GM23248 (cell line): Measurements from ENCODE around the gene CCL4. TPM values are rescaled to one million over a fixed set of nuclear protein-coding genes. Genes with fewer than 3 reads are reported as not detected.

Experiments used
- DNase-seq: peaks from one replicate; pipeline ENCODE4 v3.0.0-alpha.2; 2015
- H2AFZ ChIP-seq: fragments of 200-600 bp; sonication (generic); 2 replicates; pipeline ENCODE4 v1.6.1; 2016; ENCODE audit warnings: antibody characterized with exemption
- H3F3A ChIP-seq: fragments of 200-600 bp; sonication (generic); 2 replicates; pipeline ENCODE4 v1.6.1; 2016; ENCODE audit warnings: mild to moderate bottlenecking, antibody characterized with exemption, mixed run types; ENCODE audit not compliant: insufficient read depth
- H3K27ac ChIP-seq: fragments of 200-600 bp; sonication (generic); 2 replicates; pipeline ENCODE4 v1.5.1; 2016; ENCODE audit warnings: mild to moderate bottlenecking
- H3K27me3 ChIP-seq: fragments of 200-600 bp; sonication (generic); replicated peaks from 2 replicates; pipeline ENCODE4 v1.6.1; 2016; ENCODE audit warnings: mild to moderate bottlenecking; ENCODE audit not compliant: insufficient read depth
- H3K36me3 ChIP-seq: fragments of 200-600 bp; sonication (generic); 2 replicates; pipeline ENCODE4 v1.6.1; 2016; ENCODE audit warnings: low read depth, mild to moderate bottlenecking
- H3K4me1 ChIP-seq: fragments of 200-600 bp; sonication (generic); 2 replicates; pipeline ENCODE4 v1.6.1; 2016; ENCODE audit warnings: mild to moderate bottlenecking; ENCODE audit not compliant: insufficient read depth
- H3K4me2 ChIP-seq: fragments of 200-600 bp; sonication (generic); one replicate; pipeline ENCODE4 v1.6.1; 2016; ENCODE audit warnings: mild to moderate bottlenecking; ENCODE audit not compliant: unreplicated experiment
- H3K4me3 ChIP-seq: fragments of 200-600 bp; sonication (generic); 2 replicates; pipeline ENCODE4 v1.5.1; 2016; ENCODE audit warnings: mild to moderate bottlenecking
- H3K79me2 ChIP-seq: fragments of 200-600 bp; sonication (generic); 2 replicates; pipeline ENCODE4 v1.6.1; 2016; ENCODE audit warnings: mild to moderate bottlenecking; ENCODE audit not compliant: insufficient read depth
- H3K9ac ChIP-seq: fragments of 200-600 bp; sonication (generic); 2 replicates; pipeline ENCODE4 v1.6.1; 2016; ENCODE audit warnings: mild to moderate bottlenecking
- H3K9me2 ChIP-seq: fragments of 200-600 bp; sonication (generic); 2 replicates; pipeline ENCODE4 v1.6.1; 2016; ENCODE audit warnings: mixed run types, mild to moderate bottlenecking, moderate library complexity; ENCODE audit not compliant: insufficient read depth
- H3K9me3 ChIP-seq: fragments of 200-600 bp; sonication (generic); one replicate; pipeline ENCODE4 v1.6.1; 2017; ENCODE audit warnings: low read depth
- H4K20me1 ChIP-seq: fragments of 200-600 bp; sonication (generic); 2 replicates; pipeline ENCODE4 v1.6.0; 2016; ENCODE audit not compliant: insufficient read depth
- EZH2 ChIP-seq: fragments of 200-600 bp; sonication (generic); IDR thresholded peaks from 2 replicates; pipeline ENCODE4 v1.6.1; 2018; ENCODE audit warnings: antibody characterized with exemption, mild to moderate bottlenecking; ENCODE audit not compliant: insufficient read depth, poor library complexity, severe bottlenecking
- EZH2phosphoT487 ChIP-seq: fragments of 200-600 bp; sonication (generic); IDR thresholded peaks from 2 replicates; pipeline ENCODE4 v1.6.1; 2018; ENCODE audit warnings: antibody characterized with exemption, moderate library complexity, mild to moderate bottlenecking, low read depth; ENCODE audit not compliant: insufficient read depth
- WGBS, 2 experiments: methylation state at CpG; one replicate each; pipeline ENCODE4 v1.1.6; 2015 to 2017; ENCODE audit warnings: low lambda C conversion rate in 2 of 2, low coverage in 1 of 2; ENCODE audit errors: missing lambda C conversion rate in 2 of 2; 5-methylcytosine and 5-hydroxymethylcytosine counted together
- in situ Hi-C: fragments of 300-500 bp; cut with MboI; formaldehyde crosslinking; loops from 2 replicates; pipeline ENCODE4 v1.15.0; 2020
- polyA plus RNA-seq: library from polyadenylated mRNA; unstranded; fragments of >200 nt; fragmentation: Nextera tagmentation; extraction: Ambion mirVana; gene quantifications from 2 replicates; pipeline ENCODE4 v1.2.1, GENCODE V29; 2016
- total RNA-seq: library from RNA; depleted of rRNA; stranded (reverse); fragments of >200 nt; shearing (Covaris generic); gene quantifications from 2 replicates; pipeline ENCODE4 v1.2.3, GENCODE V29; 2014

The CCL4 gene
- total and polyA plus RNA-seq, 2 experiments from 2014 or later = not detected

DNA sequence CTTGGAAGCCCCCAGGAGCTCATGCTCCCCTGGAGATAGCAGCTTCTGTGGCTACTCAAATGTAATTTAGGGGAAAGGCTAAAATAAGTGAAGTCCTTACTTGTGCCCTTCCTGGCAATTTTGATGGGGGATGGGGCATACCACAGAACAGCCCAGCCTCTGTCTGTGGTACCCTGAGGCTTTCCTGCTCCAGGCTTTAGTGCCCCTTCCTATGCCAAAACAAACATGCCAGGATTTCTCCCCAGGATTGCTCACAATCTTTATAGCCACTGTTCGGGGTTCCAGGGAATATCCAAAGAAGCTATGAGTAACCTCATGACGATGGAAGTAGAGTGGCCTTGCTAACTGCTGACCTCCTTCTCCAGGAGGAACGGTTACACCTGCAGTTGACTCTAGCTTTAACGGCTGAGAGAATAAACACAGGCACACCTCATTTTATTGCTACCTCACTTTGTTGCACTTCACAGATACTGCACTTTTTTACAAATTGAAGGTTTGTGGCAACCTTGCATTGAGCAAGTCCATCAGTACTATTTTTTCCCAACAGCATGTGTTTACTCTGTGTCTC, 24.9 kb downstream of the CCL4 start:
- in situ Hi-C loops = no loop called here
- no peaks in the 10 kb centered on the region; the same call in 1 of the 2 replicates for H3K27me3 ChIP-seq
- TF ChIP-seq EZH2phosphoT487 (no peak), EZH2 (no peak)
- no peaks in the 10 kb centered on the region for H3F3A ChIP-seq
- no peak overlapping the region for H3K27ac ChIP-seq
- H2AFZ ChIP-seq = no peak overlapping the region
- H3K4me3 ChIP-seq = no peak overlapping the region
- H3K9ac ChIP-seq = no peak overlapping the region
- DNase-seq = no peak
- no peak overlapping the region for H3K4me2 ChIP-seq
- H3K4me1 ChIP-seq = no peaks in the 10 kb centered on the region
- no peaks in the 10 kb centered on the region for H3K9me3 ChIP-seq
- no peaks in the 10 kb centered on the region for H3K79me2 ChIP-seq
- no peaks in the 10 kb centered on the region for H4K20me1 ChIP-seq
- 24 to 28% methylated on average over 4 of the region's 4 CpGs for WGBS, 2 experiments
- H3K9me2 ChIP-seq = no peaks in the 10 kb centered on the region
- no peaks in the 10 kb centered on the region for H3K36me3 ChIP-seq

GRCh38 chr17:36129616-36130015, 26.0 kb downstream of the CCL4 start:
- Histone ChIP-seq H2AFZ (no peak overlapping the region), H3K4me2 (no peak overlapping the region), H3K9ac (no peak overlapping the region), H3K27me3 (no peaks in the 10 kb centered on the region; the same call in 1 of the 2 replicates), H3K9me2 (no peaks in the 10 kb centered on the region), H3K9me3 (no peaks in the 10 kb centered on the region), H4K20me1 (no peaks in the 10 kb centered on the region), H3K36me3 (no peaks in the 10 kb centered on the region), H3K79me2 (no peaks in the 10 kb centered on the region), H3K27ac (no peak overlapping the region), H3K4me1 (no peaks in the 10 kb centered on the region), H3K4me3 (no peak overlapping the region), H3F3A (no peaks in the 10 kb centered on the region)
- in situ Hi-C loops = no loop called here
- TF ChIP-seq EZH2 (no peak), EZH2phosphoT487 (no peak)
- no peak for DNase-seq
- WGBS, 2 experiments = 0% methylated on average over 1 of the region's 1 CpG

DNA sequence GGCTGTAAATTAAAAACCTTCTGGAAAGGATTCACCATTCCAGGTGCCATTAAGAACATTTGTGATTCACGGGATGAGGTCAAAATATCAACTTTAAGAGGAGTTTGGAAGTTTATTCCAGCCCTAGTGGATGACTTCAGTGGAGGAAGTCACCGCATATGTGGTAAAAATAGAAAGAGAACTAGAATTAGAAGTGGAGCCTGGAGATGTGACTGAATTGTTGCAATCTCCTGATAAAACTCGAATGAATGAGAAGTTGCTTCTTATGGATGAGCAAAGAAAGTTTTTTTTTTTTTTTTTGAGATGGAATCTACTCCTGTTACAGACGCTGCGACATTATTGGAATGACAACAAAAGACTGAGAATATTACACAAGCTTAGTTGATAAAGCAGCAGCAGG, 26.7 kb downstream of the CCL4 start:
- 28 to 29% methylated on average over 5 of the region's 5 CpGs for WGBS, 2 experiments
- DNase-seq = no peak
- Histone ChIP-seq H3K27me3 (no peaks in the 10 kb centered on the region; the same call in 1 of the 2 replicates), H3K4me1 (no peaks in the 10 kb centered on the region), H3K27ac (no peak overlapping the region), H3K36me3 (no peaks in the 10 kb centered on the region), H3K9me3 (no peaks in the 10 kb centered on the region), H4K20me1 (no peaks in the 10 kb centered on the region), H3K79me2 (no peaks in the 10 kb centered on the region), H3K9me2 (no peaks in the 10 kb centered on the region), H3K9ac (no peak overlapping the region), H3K4me3 (no peak overlapping the region), H2AFZ (no peak overlapping the region), H3K4me2 (no peak overlapping the region), H3F3A (no peaks in the 10 kb centered on the region)
- TF ChIP-seq EZH2phosphoT487 = no peak
- TF ChIP-seq EZH2 = no peak
- in situ Hi-C loops = no loop called here

DNA sequence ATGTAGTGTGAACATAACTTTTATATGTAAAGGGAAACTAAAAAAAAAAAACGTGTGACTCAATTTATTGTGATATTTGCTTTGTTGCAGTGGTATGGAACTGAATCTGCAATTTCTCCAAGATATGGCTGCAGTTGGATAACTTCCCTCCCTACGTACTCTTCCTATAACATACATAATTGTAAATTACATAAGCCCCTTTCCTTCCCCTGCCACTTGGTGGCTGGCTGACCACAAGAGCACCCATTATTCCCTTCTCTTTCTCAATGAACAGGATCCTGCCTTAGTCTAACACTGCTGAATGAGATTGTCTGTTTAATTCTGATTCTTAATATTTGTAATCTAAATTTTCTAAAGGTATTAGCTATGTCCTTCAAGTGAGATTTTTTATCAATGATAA, 27.8 kb downstream of the CCL4 start:
- Histone ChIP-seq H3K4me1 (no peaks in the 10 kb centered on the region), H3K36me3 (no peaks in the 10 kb centered on the region), H3K9me2 (no peaks in the 10 kb centered on the region), H3K4me3 (no peak overlapping the region), H2AFZ (no peak overlapping the region), H3K9ac (no peak overlapping the region), H3K27ac (no peak overlapping the region), H3K79me2 (no peaks in the 10 kb centered on the region), H3F3A (no peaks in the 10 kb centered on the region), H4K20me1 (no peaks in the 10 kb centered on the region), H3K4me2 (no peak overlapping the region), H3K27me3 (no peaks in the 10 kb centered on the region; the same call in 1 of the 2 replicates), H3K9me3 (no peaks in the 10 kb centered on the region)
- in situ Hi-C loops = no loop called here
- no peak for DNase-seq
- TF ChIP-seq EZH2 = no peak
- 11 to 13% methylated on average over 2 of the region's 2 CpGs for WGBS, 2 experiments

DNA sequence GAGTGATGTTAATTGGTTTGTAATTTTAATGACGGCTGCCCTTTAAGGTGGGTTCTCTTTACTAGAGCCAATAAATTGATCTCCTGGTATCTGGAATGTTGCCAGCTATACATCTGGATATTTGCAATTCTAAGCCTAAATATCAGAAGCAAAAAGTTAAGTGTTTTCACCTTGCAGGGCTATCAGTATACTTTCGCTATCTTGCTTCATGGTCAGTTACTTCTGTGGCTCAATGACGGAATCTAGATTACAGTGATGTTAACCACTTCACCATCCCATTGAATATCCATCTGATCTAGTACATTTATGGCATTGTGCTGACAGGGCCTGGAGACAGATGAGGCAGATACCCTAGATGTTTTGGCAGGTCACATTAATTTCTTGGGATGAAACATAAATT, 28.3 kb downstream of the CCL4 start:
- Histone ChIP-seq H3K4me3 (no peak overlapping the region), H4K20me1 (no peaks in the 10 kb centered on the region), H3K79me2 (no peaks in the 10 kb centered on the region), H3K27ac (no peak overlapping the region), H3F3A (no peaks in the 10 kb centered on the region), H3K9me2 (no peaks in the 10 kb centered on the region), H3K27me3 (no peaks in the 10 kb centered on the region; the same call in 1 of the 2 replicates), H3K36me3 (no peaks in the 10 kb centered on the region), H3K4me2 (no peak overlapping the region), H2AFZ (no peak overlapping the region), H3K9ac (no peak overlapping the region), H3K4me1 (no peaks in the 10 kb centered on the region), H3K9me3 (no peaks in the 10 kb centered on the region)
- TF ChIP-seq EZH2phosphoT487 = no peak
- no peak for TF ChIP-seq EZH2
- DNase-seq = no peak
- in situ Hi-C loops = no loop called here
- 40 to 44% methylated on average over 3 of the region's 3 CpGs for WGBS, 2 experiments
